Common myeloid progenitor, CD34-positive (primary cell): ENCODE results near the gene FRAT2.
"Not testable (repeated sequence)": the region's sequence is repeated elsewhere in the genome, so short reads cannot be mapped to it uniquely, and the experiment has no call there.

ENCODE experiments used
- CTCF ChIA-PET: fragments of 350-600 bp; sonication (Branson Sonifier 250); formaldehyde crosslinking; loops from one replicate; lab custom pipeline; 2021; ENCODE audit warnings: antibody characterized with exemption; lab: Charles Lee
- POLR2A ChIA-PET: fragments of 350-600 bp; sonication (Branson Sonifier 250); formaldehyde crosslinking; loops from one replicate; lab custom pipeline; 2021; ENCODE audit warnings: antibody characterized with exemption; lab: Charles Lee
- DNase-seq, 3 donors: peaks; one replicate each; pipeline versions ENCODE4 v3.0.0 to v3.0.0-alpha.2; 2013
- H3K27ac ChIP-seq, 2 experiments: 1 replicate in 1 of 2; 2 replicates in 1 of 2; pipeline ENCODE4 v1.7.0; 2013; ENCODE audit warnings: inconsistent platforms in 2 of 2, low read length in 2 of 2, mild to moderate bottlenecking in 2 of 2, low read depth in 1 of 2, moderate library complexity in 1 of 2; ENCODE audit not compliant: severe bottlenecking in 2 of 2, insufficient read depth in 1 of 2, poor library complexity in 1 of 2
- H3K27me3 ChIP-seq, 5 experiments: replicated peaks in 2 of 5; 1 replicate in 3 of 5; 2 replicates in 2 of 5; pipeline versions ENCODE4 v1.6.1 to v1.7.0; 2013; ENCODE audit warnings: low read length in 4 of 5, mild to moderate bottlenecking in 2 of 5, moderate library complexity in 2 of 5, inconsistent platforms in 1 of 5; ENCODE audit not compliant: insufficient read depth in 5 of 5, control insufficient read depth in 4 of 5
- H3K36me3 ChIP-seq, 4 experiments: 1 replicate in 2 of 4; 2 replicates in 2 of 4; pipeline versions ENCODE4 v1.6.1 to v1.7.0; 2013; ENCODE audit warnings: low read length in 3 of 4, control low read depth in 1 of 4, mild to moderate bottlenecking in 1 of 4; ENCODE audit not compliant: control insufficient read depth in 4 of 4, insufficient read depth in 4 of 4
- H3K4me1 ChIP-seq, 4 experiments: 1 replicate in 3 of 4; 2 replicates in 1 of 4; pipeline versions ENCODE4 v1.6.1 to v1.7.1; 2013; ENCODE audit warnings: low read length in 3 of 4, mild to moderate bottlenecking in 3 of 4, control low read depth in 1 of 4, inconsistent platforms in 1 of 4, moderate library complexity in 1 of 4; ENCODE audit not compliant: control insufficient read depth in 4 of 4, insufficient read depth in 4 of 4; ENCODE audit errors: control extremely low read depth in 1 of 4
- H3K4me3 ChIP-seq, 7 experiments: 1 replicate in 4 of 7; 2 replicates in 3 of 7; pipeline versions ENCODE4 v1.5.1 to v1.7.0; 2013; ENCODE audit warnings: mild to moderate bottlenecking in 7 of 7, low read length in 6 of 7, moderate library complexity in 6 of 7, inconsistent platforms in 2 of 7, low read depth in 2 of 7, control low read depth in 1 of 7; ENCODE audit not compliant: insufficient read depth in 4 of 7, control insufficient read depth in 1 of 7; ENCODE audit errors: extremely low read depth in 1 of 7
- H3K9me3 ChIP-seq, 5 experiments: 1 replicate in 4 of 5; 2 replicates in 1 of 5; pipeline versions ENCODE4 v1.6.1 to v1.7.1; 2013; ENCODE audit warnings: low read length in 4 of 5, mild to moderate bottlenecking in 2 of 5, inconsistent platforms in 1 of 5, low read depth in 1 of 5, moderate library complexity in 1 of 5; ENCODE audit not compliant: control insufficient read depth in 4 of 5, insufficient read depth in 2 of 5; ENCODE audit errors: control extremely low read depth in 1 of 5
- WGBS: methylation state at CpG from one replicate; pipeline ENCODE4 v1.1.5; 2013; ENCODE audit not compliant: insufficient coverage; 5-methylcytosine and 5-hydroxymethylcytosine counted together

FRAT2 gene

DNA sequence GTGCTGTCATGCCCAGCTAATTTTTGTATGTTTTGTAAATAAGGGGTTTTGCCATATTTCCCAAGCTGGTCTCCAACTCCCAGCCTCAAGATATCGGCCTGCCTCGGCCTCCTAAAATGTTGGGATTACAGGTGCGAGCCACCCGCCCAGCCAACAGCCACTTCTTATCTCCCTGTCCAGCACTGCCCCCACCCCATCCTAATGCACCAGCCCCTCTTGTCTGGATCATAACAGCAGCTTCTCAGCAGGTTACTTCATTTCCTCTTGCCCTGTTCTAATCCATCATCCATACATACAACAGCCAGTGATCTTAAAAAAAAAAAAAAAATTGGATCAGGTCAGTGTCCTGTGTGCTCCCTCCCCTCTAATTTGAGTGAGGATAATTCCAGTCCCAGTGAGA, 12.8 kb upstream of the FRAT2 start:
- peaks cover 0 to 10% (median 1%) of the 10 kb centered on the region in 4 experiments for H3K36me3 ChIP-seq
- H3K4me1 ChIP-seq = no peaks in the 10 kb centered on the region
- no peak for DNase-seq
- 100% methylated on average over 2 of the region's 4 CpGs for WGBS
- H3K9me3 ChIP-seq = no peaks in the 10 kb centered on the region
- no peaks in the 10 kb centered on the region for H3K27me3 ChIP-seq
- H3K27ac ChIP-seq = no peak overlapping the region
- H3K4me3 ChIP-seq = no peak overlapping the region
- CTCF ChIA-PET = interaction anchor here (1.7 to 1.8 kb wide), 2 partner anchors 11 to 14 kb away, joined by 3 to 7 read pairs; no protein-coding TSS in a partner anchor
- POLR2A ChIA-PET = no interaction called here

GRCh38 chr10:97343664-97344063, 9.1 kb upstream of the FRAT2 start:
- H3K36me3 ChIP-seq, H3K4me3 ChIP-seq, H3K9me3 ChIP-seq, H3K4me1 ChIP-seq, DNase-seq, H3K27ac ChIP-seq, H3K27me3 ChIP-seq: not testable (repeated sequence)
- CTCF ChIA-PET = interaction anchor here (1.1 to 1.4 kb wide), 4 partner anchors 10 to 133 kb away, joined by 4 to 5 read pairs (median 4); no protein-coding TSS in a partner anchor
- POLR2A ChIA-PET = interaction anchor here (0.7 kb wide), 1 partner anchor 1024 kb away, joined by 4 read pairs; no protein-coding TSS in a partner anchor
- 100% methylated on average over 2 of the region's 6 CpGs for WGBS

- POLR2A ChIA-PET = no interaction called here
- no peak overlapping the region for H3K4me3 ChIP-seq
- CTCF ChIA-PET = interaction anchor here (0.7 to 1.9 kb wide), 4 partner anchors 9 to 59 kb away, joined by 3 to 5 read pairs (median 4); no protein-coding TSS in a partner anchor
Observed at GRCh38 chr10:97341416-97341815, 6.9 kb upstream of the FRAT2 start.

GRCh38 chr10:97338041-97338440, 3.5 kb upstream of the FRAT2 start:
- H3K27ac ChIP-seq = no peak overlapping the region
- WGBS = 91% methylated on average over 4 of the region's 5 CpGs

More at GRCh38 chr10:97341416-97341815, 6.9 kb upstream of the FRAT2 start:
- Histone ChIP-seq H3K27ac (no peak overlapping the region), H3K36me3 (no peaks in the 10 kb centered on the region), H3K4me1 (no peaks in the 10 kb centered on the region), H3K9me3 (no peaks in the 10 kb centered on the region), H3K27me3 (no peaks in the 10 kb centered on the region)
- WGBS = 86% methylated on average over 1 of the region's 2 CpGs
- no peak for DNase-seq

GRCh38 chr10:97336942-97337831, 2.7 kb upstream of the FRAT2 start:
- DNase-seq = no peak
- CTCF ChIA-PET = interaction anchor here (1.0 to 1.3 kb wide), 2 partner anchors 18 kb away, joined by 3 to 4 read pairs; partner anchors contain the start of gene FRAT1
- WGBS = 94% methylated on average over 8 of the region's 11 CpGs
- peaks cover 8 to 21% (median 19%) of the 10 kb centered on the region in 4 experiments for H3K4me1 ChIP-seq
- H3K36me3 ChIP-seq = no peaks in the 10 kb centered on the region
- no peak overlapping the region for H3K27ac ChIP-seq
- H3K4me3 ChIP-seq = no peak overlapping the region
- H3K9me3 ChIP-seq = no peaks in the 10 kb centered on the region
- POLR2A ChIA-PET = no interaction called here
- H3K27me3 ChIP-seq = no peaks in the 10 kb centered on the region

More at GRCh38 chr10:97338041-97338440, 3.5 kb upstream of the FRAT2 start:
- CTCF ChIA-PET = interaction anchor here (1.0 to 1.3 kb wide), 2 partner anchors 14 to 18 kb away, joined by 3 read pairs; partner anchors contain the start of gene FRAT1
- no peaks in the 10 kb centered on the region for H3K9me3 ChIP-seq
- H3K4me3 ChIP-seq = no peak overlapping the region
- H3K36me3 ChIP-seq = no peaks in the 10 kb centered on the region
- POLR2A ChIA-PET = interaction anchor here (1.1 kb wide), 1 partner anchor 19 kb away, joined by 3 read pairs; the partner anchor contains the start of gene FRAT1
- no peaks in the 10 kb centered on the region for H3K27me3 ChIP-seq
- DNase-seq = no peak
- peaks cover 3 to 13% (median 11%) of the 10 kb centered on the region in 4 experiments for H3K4me1 ChIP-seq

- ChIA-PET POLR2A (no interaction called here), CTCF (interaction anchor here (1.0 kb wide), 1 partner anchor 18 kb away, joined by 4 read pairs; no protein-coding TSS in a partner anchor)
- WGBS = 100% methylated on average over 3 of the region's 5 CpGs
- Histone ChIP-seq H3K36me3 (no peaks in the 10 kb centered on the region), H3K9me3 (no peaks in the 10 kb centered on the region), H3K4me3 (no peak overlapping the region), H3K4me1 (peaks cover 8 to 29% (median 25%) of the 10 kb centered on the region in 4 experiments), H3K27me3 (no peaks in the 10 kb centered on the region), H3K27ac (no peak overlapping the region)
- no peak for DNase-seq
Observed at GRCh38 chr10:97336446-97336845, 1.9 kb upstream of the FRAT2 start.
